Smooth muscle cell of the pulmonary artery (primary cell): ENCODE data around the gene CARF. TPM values are rescaled to one million over a fixed set of nuclear protein-coding genes. Genes with fewer than 3 reads are reported as not detected.

ENCODE experiments used
- total RNA-seq: library from RNA; depleted of rRNA; stranded (reverse); fragments of >200 nt; gene quantifications from 2 replicates; pipeline ENCODE4 v1.2.3, GENCODE V29; 2014

The CARF gene
- 6.5 and 7.0 TPM in 2 replicates for total RNA-seq

GRCh38 chr2:202911512-202912341 is at the start of gene CARF, which contains the start of gene WDR12:
Gene CARF (plus strand): TSS chr2:202912275. CDS start chr2:202941903, 29,628 bp downstream.
Gene WDR12 (minus strand): TSS chr2:202911673. CDS start chr2:202911476, 197 bp downstream.

GRCh38 chr2:202871300-202872141 is 40.6 kb upstream of the CARF start, which contains the start of gene ICA1L:
Gene ICA1L (minus strand): TSS chr2:202871766. CDS start chr2:202829009, 42,757 bp downstream.

GRCh38 chr2:203014456-203015199 is 102.6 kb downstream of the CARF start, which contains the start of gene NBEAL1:
Gene NBEAL1 (plus strand): TSS chr2:203014875. CDS start chr2:203016385, 1,510 bp downstream.

Other genes starting within 250 kb of the CARF start
- 3.1 and 3.7 TPM in 2 replicates for gene ICA1L, start 40.5 kb upstream of the CARF start, total RNA-seq
- gene WDR12, start 602 bp upstream of the CARF start, total RNA-seq, result 18.2 and 22.4 TPM in 2 replicates
- 64.0 and 80.3 TPM in 2 replicates for gene NBEAL1, start 102.6 kb downstream of the CARF start, total RNA-seq